GM12892 (cell line): Measurements from ENCODE around the gene STK33.

Experiments used
- POLR2A ChIP-seq: IDR thresholded peaks from 2 replicates; pipeline ENCODE4 v1.6.1; 2011; ENCODE audit warnings: low read depth, low read length, control low read depth
- POLR2AphosphoS5 ChIP-seq: IDR thresholded peaks from 2 replicates; pipeline ENCODE4 v1.6.1; 2011; ENCODE audit warnings: low read depth, low read length, control low read depth
- TAF1 ChIP-seq: IDR thresholded peaks from 2 replicates; pipeline ENCODE4 v1.6.1; 2011; ENCODE audit warnings: low read depth, mild to moderate bottlenecking, control low read depth, low read length, borderline replicate concordance

- TF ChIP-seq POLR2AphosphoS5 (no peak), TAF1 (no peak), POLR2A (no peak)
These were observed 7.2 kb downstream of the STK33 start for GRCh38 chr11:8586805-8587204.
